Germinal center (tissue), 1 donor: Measurements from ENCODE around the gene CLIP1.
"Not testable (repeated sequence)": the region's sequence is repeated elsewhere in the genome, so short reads cannot be mapped to it uniquely, and the experiment has no call there.

Experiments used
- DNase-seq: peaks from one replicate; pipeline ENCODE4 v3.0.0; 2012; ENCODE audit warnings: mixed read lengths, low spot score

Gene CLIP1

DNA sequence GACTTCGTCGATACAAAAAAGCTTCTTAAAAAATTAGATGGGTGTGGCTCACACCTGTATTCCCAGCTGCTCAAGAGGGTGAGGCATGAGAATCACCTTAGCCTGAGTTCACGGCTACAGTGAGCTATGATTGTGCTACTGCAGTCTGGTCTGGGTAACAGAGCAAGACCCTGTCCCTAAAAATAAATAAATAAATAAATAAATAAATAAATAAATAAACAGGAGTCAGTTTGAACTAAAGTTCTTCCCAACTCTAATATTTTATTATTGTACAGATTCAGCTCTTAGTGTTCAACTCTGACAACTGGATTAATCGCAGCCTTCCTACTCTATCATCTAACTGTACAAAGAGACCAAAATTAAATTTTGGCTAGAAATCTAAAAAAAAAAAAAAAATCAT is 12.7 kb upstream of the CLIP1 start:
- DNase-seq = no peak

- DNase-seq = not testable (repeated sequence)
Measured at GRCh38 chr12:122429043-122429442, 6.6 kb upstream of the CLIP1 start.

DNA sequence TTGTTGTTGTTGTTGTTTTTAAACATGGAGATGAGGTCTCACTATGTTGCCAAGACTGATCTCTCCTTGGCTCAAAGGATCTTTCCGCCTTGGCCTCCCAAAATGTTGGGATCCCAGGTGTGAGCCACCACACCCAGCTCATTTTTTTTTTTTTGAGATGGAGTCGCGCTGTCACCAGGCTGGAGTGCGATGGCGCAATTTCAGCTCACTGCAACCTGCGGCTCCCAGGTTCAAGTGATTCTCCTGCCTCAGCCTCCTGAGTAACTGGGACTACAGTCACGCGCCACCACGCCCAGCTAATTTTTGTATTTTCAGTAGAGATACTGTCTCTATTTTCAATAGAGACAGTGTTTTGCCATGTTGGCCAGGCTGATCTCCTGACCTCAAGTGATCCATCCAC is 4.9 kb upstream of the CLIP1 start:
- no peak for DNase-seq

DNA sequence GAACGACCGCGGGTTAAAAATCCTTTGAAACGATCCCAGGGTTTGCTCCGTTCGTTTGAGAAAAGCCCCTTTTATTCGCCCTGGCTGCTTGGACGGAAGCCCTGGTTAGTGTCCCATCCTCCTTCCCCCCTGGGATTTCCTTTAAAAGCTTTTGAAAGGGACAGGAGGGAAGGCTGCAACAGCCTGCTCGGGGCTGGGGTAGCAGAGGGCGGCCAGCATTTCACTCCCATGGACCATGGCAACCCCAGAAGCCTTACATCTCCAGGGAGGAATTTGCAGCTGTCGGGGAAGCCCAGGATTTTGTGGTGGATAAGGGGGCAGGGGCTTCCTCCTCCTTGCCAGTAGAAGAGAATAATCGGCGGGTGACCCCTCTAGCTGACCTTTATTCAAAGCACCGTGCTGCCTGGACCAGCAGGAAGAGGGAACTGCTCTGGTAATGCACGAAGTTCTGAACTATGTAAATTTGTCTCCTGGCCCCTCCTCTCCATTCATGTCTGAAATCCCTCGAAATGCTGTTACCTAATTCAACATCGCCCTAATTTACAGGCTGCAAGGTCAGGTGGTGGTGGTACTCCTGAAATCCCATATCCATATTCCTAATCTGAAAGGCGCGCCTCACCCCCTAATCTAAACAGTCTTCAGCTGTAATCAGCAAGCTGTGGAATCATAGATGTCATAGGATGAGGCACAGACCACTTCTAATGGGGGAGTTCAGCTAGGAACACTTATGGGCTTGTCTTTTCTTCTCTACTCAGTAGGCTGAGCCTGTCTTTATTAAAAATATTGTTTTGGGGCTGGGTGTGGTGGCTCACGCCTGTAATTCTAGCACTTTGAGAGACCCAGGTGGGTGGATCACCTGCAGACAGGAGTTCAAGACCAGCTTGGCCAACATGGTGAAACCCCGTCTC is 1.0 kb upstream of the CLIP1 start:
- DNase-seq = peak; percentile 39

GRCh38 chr12:122422730-122423257 is 325 bp upstream of the CLIP1 start:
- peak; percentile 8 for DNase-seq

DNA sequence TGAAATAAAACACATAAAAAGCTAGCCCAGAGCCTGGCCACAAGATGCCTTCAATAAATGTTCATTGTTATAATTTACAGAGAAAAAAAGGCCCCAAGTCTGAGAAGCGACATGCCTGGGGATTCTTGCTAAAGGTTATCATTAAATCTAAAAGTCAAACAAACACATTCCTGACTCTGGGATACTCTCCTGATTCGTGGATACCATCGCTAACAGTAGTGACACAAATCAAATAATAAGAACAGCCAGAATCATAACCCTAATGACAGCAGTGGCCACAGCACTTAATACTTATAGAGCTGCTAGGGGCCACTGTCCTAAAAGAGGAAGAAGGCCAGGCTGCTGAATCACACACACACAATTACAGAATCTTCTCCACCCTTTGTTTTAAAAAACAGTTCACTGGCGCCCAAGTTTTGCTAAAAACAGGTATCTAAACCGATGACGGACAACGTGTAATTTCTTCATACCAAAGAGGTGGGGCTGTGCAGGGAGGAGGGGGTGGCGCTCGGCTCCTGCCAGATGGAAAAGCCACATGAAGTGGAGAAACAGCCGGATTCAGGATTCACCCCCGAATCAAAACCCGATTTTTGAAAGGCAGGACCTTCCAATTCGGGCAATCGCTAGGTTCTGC is 1.2 kb downstream of the CLIP1 start:
- DNase-seq = peak; percentile 31

DNA sequence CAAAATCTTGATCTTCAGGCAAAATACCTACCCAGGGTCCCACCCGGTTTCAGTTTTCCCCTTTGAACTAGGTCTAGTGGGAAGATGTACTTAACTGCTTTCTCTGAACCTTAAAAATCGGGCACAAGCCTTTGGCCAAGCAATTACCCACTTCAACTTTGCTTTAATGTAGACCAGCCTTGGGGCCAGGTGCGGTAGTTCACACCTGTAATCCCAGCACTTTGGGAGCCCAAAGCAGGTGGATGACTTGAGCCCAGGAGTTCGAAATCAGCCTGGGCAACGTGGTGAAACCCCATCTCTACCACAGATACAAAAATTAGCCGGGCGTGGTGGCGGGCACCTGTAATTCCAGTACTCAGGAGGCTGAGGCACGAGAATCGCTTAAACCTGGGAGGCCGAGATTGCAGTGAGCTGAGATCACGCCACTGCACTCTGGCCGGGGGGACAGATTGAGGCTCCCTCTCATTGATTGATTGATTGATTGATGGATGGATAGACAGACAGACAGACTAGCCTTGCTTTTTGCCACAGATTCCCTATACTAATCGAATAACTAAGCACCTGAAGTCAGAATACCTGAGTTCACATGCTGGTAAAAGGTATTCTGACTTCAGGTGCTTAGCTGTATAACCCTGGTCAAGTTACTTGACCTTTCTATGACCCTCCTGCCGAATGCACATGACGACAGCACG is 1.9 kb downstream of the CLIP1 start:
- no peak for DNase-seq

- not testable (repeated sequence) for DNase-seq
Measured at GRCh38 chr12:122419094-122419493, 3.4 kb downstream of the CLIP1 start.

DNA sequence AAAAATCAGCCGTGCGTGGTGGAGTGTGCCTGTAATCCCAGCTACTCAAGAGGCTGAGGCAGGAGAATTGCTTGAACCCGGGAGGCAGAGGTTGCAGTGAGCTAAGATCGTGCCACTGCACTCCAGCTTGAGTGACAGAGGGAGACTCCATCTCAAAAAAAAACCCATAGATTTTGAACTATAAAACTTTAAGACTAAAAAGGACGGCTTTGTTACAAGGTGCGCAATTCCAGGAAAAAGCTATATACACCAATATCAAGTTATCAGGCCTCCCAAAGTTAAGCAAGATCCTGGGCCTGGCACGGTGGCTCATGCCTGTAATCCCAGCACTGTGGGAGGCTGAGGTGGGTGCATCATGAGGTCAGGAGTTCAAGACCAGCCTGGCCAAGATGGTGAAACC is 6.8 kb downstream of the CLIP1 start:
- DNase-seq = not testable (repeated sequence)

GRCh38 chr12:122413516-122414404 is 8.7 kb downstream of the CLIP1 start:
- DNase-seq = peak; percentile 8

DNA sequence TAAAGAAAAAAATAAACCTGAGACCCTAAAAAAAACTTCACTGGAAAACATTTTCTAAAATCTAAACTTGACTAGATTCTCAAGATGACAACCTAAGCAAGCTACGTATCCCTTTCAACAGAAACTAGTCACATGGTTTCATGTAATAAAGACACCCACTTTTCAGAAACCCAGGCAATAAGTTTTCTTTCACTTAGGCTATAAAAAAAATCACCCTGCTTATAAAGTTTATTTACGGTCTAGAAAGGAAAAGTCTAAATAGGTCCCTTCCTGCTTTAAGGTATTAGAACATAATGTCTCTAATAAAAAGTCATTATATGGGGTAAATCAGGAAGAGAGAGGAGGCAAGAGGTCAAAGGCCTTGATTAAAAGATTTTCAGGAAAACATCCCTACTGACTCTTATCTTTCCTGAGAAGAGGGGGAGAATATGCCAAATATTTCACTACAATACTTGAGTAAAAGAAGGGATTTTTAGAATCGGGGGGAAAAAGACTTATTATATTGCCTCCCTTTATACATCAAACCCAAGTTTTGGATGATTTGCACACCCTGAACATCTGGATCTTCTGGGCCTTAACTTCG is 9.5 kb downstream of the CLIP1 start:
- peak; percentile 30 for DNase-seq

DNA sequence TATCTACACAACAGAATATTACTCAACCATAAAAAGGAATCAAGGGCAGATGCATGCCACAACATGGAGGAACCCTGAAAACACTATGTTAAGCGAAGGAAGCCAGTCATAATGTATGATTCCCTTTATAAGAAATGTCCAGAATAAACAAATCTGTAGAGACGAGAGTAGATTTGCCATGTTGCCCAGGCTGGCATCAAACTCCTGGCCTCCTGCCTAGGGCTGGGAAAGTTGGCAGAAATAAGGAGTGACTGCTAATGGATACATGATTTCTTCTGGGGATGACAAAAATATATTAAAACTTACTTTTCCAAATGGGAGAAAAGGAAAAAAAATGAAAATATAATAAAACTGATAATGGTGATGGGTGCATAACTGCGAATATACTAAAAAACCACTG is 10.9 kb downstream of the CLIP1 start:
- DNase-seq = no peak

DNA sequence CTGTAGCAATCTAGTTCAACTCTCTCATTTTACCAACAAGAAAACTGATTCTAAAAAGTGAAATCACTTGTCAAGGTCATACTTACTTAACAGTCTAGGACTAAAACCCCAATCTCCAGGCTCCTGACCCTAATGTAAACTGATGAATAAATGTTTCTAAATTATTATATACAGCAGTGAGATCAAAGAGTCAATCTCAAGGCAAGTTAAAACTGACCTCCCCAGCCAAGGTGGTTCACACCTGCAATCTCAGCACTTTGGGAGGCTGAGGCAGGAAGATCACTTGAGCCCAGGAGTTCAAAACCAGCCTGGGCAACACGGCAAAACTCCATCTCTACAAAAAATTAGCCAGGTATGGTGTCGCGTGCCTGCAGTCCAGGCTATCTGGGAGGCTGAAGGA is 15.3 kb downstream of the CLIP1 start:
- no peak for DNase-seq

GRCh38 chr12:122406701-122407164 is 15.7 kb downstream of the CLIP1 start:
- no peak for DNase-seq

GRCh38 chr12:122403831-122404230 is 18.6 kb downstream of the CLIP1 start:
- peak; percentile 8 for DNase-seq

GRCh38 chr12:122403115-122403770 is 19.2 kb downstream of the CLIP1 start:
- DNase-seq = peak; percentile 40

DNA sequence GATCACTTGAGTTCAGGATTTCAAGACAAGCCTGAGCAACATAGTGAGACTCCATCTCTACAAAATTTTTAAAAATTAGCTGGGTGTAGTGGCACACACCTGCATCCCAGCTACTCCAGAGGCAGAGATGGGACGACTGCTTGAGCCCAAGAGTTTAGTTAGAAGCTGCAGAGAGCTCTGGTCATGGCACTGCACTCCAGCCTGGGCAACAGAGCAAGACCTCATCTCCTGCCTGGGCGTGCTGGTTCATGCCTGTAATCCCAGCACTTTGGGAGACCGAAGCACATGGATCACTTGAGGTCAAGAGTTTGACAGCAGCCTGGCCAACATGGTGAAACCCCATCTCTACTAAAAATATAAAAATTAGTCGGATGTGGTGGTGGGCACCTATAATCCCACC is 20.2 kb downstream of the CLIP1 start:
- DNase-seq = no peak

DNA sequence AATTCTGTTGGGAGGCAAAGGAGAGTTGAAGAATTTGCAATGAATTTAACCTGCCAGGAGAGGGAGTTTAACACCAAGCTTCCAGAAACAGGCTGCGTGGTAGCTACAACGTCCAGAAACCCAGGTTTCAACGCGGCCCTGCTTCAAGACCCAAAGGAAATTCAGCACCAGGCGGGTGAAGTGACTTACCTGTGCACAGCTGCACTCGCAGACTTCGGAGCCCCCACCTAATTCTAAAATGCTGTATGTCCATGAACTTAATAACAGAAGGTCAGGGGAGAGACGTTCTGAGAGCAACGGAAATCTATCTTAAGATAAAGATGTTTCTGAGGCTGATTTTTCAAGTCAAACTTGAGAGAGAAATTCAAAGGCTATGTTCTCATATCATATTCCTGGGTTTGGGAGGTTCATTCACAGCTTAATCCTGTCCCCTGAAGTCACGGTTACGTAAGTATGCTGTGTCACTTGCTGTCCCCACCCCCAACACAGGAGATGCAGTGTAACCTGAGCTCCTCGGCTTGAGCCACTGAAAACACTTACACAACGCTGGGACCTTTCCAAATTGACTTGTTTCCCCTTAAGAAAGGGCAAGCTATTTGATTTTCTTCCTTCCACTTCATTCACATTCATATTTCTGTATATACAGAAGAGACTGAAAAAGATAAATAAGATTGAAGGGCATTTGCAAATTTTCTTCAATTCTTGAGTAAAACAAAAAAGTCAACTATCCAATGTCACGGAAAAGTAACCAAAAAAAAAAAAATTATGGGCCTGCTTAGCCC is 22.7 kb downstream of the CLIP1 start:
- DNase-seq = peak; percentile 80

DNA sequence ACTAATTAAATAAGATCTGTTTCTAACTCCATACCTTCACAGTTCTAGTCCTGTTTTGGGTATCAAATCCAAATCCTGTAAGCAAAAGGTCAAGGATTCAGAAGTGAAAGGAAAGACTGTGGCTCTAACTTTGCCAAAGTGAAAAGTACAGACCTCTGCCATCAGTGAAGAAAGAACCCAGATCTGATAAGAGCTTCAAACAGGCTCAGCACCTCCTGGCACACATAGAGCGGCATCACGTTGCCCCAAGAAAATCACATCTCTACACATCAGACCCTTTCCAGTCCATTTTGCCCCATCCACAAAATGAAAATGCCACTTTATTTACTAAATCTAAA is 23.2 kb downstream of the CLIP1 start:
- no peak for DNase-seq

DNA sequence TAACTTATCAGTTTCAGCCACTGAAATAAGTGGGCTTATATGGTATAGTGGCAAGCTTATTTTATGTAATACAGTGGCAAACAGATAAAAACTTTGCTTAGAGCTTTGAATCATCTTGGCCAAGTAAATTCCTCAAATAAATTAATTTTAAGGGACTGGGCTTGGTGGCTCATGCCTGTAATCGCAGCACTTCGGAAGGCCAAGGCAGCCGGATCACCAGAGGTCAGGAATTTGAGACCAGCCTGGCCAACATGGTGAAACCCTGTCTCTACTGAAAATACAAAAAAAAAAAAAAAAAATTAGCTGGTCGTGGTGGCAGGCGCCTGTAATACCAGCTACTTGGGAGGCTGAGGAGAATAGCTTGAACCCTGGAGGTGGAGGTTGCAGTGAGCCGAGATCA is 24.5 kb downstream of the CLIP1 start:
- DNase-seq = not testable (repeated sequence)
